ENCODE data around the gene HBP1. TPM values are rescaled to one million over a fixed set of nuclear protein-coding genes. Genes with fewer than 3 reads are reported as not detected.

The HBP1 gene
- total RNA-seq, 3 donors from 2014 or later: 166 to 269 (median 176) TPM

- intact Hi-C loops (cut with DNase I; ENCODE audit: low total_unique reads): no loop called here
- Histone ChIP-seq H3K27ac (no peak overlapping the region), H3K4me1 (no peaks in the 10 kb centered on the region), H3K9me3 (no peaks in the 10 kb centered on the region), H3K36me3 (peaks cover 16% of the 10 kb centered on the region), H3K27me3 (no peaks in the 10 kb centered on the region), H3K4me3 (no peak overlapping the region)
- no peak for DNase-seq (ENCODE audit: low spot score in 2 of 2)
- TF ChIP-seq POLR2A (IDR thresholded peaks at IDR 0.05) (no peak), CTCF (IDR thresholded peaks at IDR 0.05) (no peak), POLR2AphosphoS5 (IDR thresholded peaks at IDR 0.05) (no peak)
Observed at GRCh38 chr7:107185716-107186115, 16.9 kb downstream of the HBP1 start.

GRCh38 chr7:107186240-107186639 lies 17.4 kb downstream of the HBP1 start:
- H3K4me1 ChIP-seq: no peaks in the 10 kb centered on the region
- H3K27me3 ChIP-seq: no peaks in the 10 kb centered on the region
- TF ChIP-seq POLR2A (IDR thresholded peaks at IDR 0.05): no peak
- TF ChIP-seq POLR2AphosphoS5 (IDR thresholded peaks at IDR 0.05): no peak
- no peak for TF ChIP-seq CTCF (IDR thresholded peaks at IDR 0.05)
- peaks cover 16% of the 10 kb centered on the region for H3K36me3 ChIP-seq
- H3K27ac ChIP-seq: no peak overlapping the region
- intact Hi-C loops (cut with DNase I; ENCODE audit: low total_unique reads): no loop called here
- H3K4me3 ChIP-seq: no peak overlapping the region
- H3K9me3 ChIP-seq: no peaks in the 10 kb centered on the region
- no peak for DNase-seq (ENCODE audit: low spot score in 2 of 2)

- intact Hi-C loops (cut with DNase I; ENCODE audit: low total_unique reads): no loop called here
- Histone ChIP-seq H3K27ac (no peak overlapping the region), H3K9me3 (no peaks in the 10 kb centered on the region), H3K4me1 (no peaks in the 10 kb centered on the region), H3K36me3 (peaks cover 16% of the 10 kb centered on the region), H3K4me3 (no peak overlapping the region), H3K27me3 (no peaks in the 10 kb centered on the region)
- TF ChIP-seq POLR2A (IDR thresholded peaks at IDR 0.05) (no peak), POLR2AphosphoS5 (IDR thresholded peaks at IDR 0.05) (no peak), CTCF (IDR thresholded peaks at IDR 0.05) (no peak)
- no peak for DNase-seq (ENCODE audit: low spot score in 2 of 2)
Observed at GRCh38 chr7:107187774-107188173, 19.0 kb downstream of the HBP1 start.

GRCh38 chr7:107190090-107190489 lies 21.3 kb downstream of the HBP1 start:
- no peaks in the 10 kb centered on the region for H3K9me3 ChIP-seq
- DNase-seq (ENCODE audit: low spot score in 2 of 2): no peak
- H3K36me3 ChIP-seq: peaks cover 16% of the 10 kb centered on the region
- no peak overlapping the region for H3K4me3 ChIP-seq
- TF ChIP-seq CTCF (IDR thresholded peaks at IDR 0.05) (no peak), POLR2AphosphoS5 (IDR thresholded peaks at IDR 0.05) (no peak), POLR2A (IDR thresholded peaks at IDR 0.05) (no peak)
- H3K27me3 ChIP-seq: no peaks in the 10 kb centered on the region
- intact Hi-C loops (cut with DNase I; ENCODE audit: low total_unique reads): no loop called here
- no peaks in the 10 kb centered on the region for H3K4me1 ChIP-seq
- H3K27ac ChIP-seq: no peak overlapping the region

GRCh38 chr7:107194052-107194451 lies 25.2 kb downstream of the HBP1 start:
- Histone ChIP-seq H3K4me1 (no peaks in the 10 kb centered on the region), H3K4me3 (no peak overlapping the region), H3K27me3 (no peaks in the 10 kb centered on the region), H3K36me3 (peaks cover 6% of the 10 kb centered on the region), H3K27ac (no peak overlapping the region), H3K9me3 (no peaks in the 10 kb centered on the region)
- no peak for TF ChIP-seq POLR2A (IDR thresholded peaks at IDR 0.05)
- intact Hi-C loops (cut with DNase I; ENCODE audit: low total_unique reads): no loop called here
- DNase-seq (ENCODE audit: low spot score in 2 of 2): no peak
